Neural cell (in vitro differentiated cells): Measurements from ENCODE around the gene ADCY1. TPM values are rescaled to one million over a fixed set of nuclear protein-coding genes. Genes with fewer than 3 reads are reported as not detected.

Experiments
- H2AFZ ChIP-seq: fragments of 200-600, 300-800 bp; sonication (generic), shearing (Covaris generic); 2 replicates; pipeline ENCODE4 v1.6.0; 2014; ENCODE audit warnings: low read depth, mild to moderate bottlenecking, antibody characterized with exemption, low read length, moderate library complexity
- H3F3A ChIP-seq: fragments of 200-600 bp; shearing (Covaris generic); 2 replicates; pipeline ENCODE4 v1.6.1; 2016; ENCODE audit warnings: mild to moderate bottlenecking, moderate library complexity, mixed read lengths, antibody characterized with exemption, low read length; ENCODE audit not compliant: insufficient read depth, poor library complexity, severe bottlenecking
- H3K27ac ChIP-seq: fragments of 200-600, 300-800 bp; sonication (generic), shearing (Covaris generic); 2 replicates; pipeline ENCODE4 v1.5.1; 2014; ENCODE audit warnings: mild to moderate bottlenecking, low read length, moderate library complexity
- H3K27me3 ChIP-seq: fragments of 300-800, 200-600 bp; sonication (generic), shearing (Covaris generic); 2 replicates; pipeline ENCODE4 v1.6.0; 2014; ENCODE audit warnings: mild to moderate bottlenecking, low read depth, low read length, moderate library complexity; ENCODE audit not compliant: insufficient read depth
- H3K36me3 ChIP-seq: fragments of 300-800, 200-600 bp; sonication (generic), shearing (Covaris generic); 2 replicates; pipeline ENCODE4 v1.5.1; 2014; ENCODE audit warnings: mild to moderate bottlenecking, antibody characterized with exemption, low read length, moderate library complexity; ENCODE audit not compliant: insufficient read depth
- H3K4me2 ChIP-seq: fragments of 300-800, 200-600 bp; sonication (generic), shearing (Covaris generic); 2 replicates; pipeline ENCODE4 v1.6.0; 2014; ENCODE audit warnings: mild to moderate bottlenecking, low read length
- H3K4me3 ChIP-seq: fragments of 300-800, 200-600 bp; sonication (generic), shearing (Covaris generic); 2 replicates; pipeline ENCODE4 v1.5.1; 2014; ENCODE audit warnings: mild to moderate bottlenecking, low read length, moderate library complexity
- H3K79me2 ChIP-seq: fragments of 200-600 bp; shearing (Covaris generic); replicated peaks from 2 replicates; pipeline ENCODE4 v1.6.0; 2014; ENCODE audit warnings: mild to moderate bottlenecking, low read length, moderate library complexity; ENCODE audit not compliant: insufficient read depth
- H3K9ac ChIP-seq: fragments of 300-800, 200-600 bp; sonication (generic), shearing (Covaris generic); 2 replicates; pipeline ENCODE4 v1.6.1; 2016; ENCODE audit warnings: mild to moderate bottlenecking, low read length, mixed read lengths
- H3K9me2 ChIP-seq: fragments of 200-600 bp; shearing (Covaris generic); 2 replicates; pipeline ENCODE4 v1.6.1; 2016; ENCODE audit warnings: mild to moderate bottlenecking, low read length, mixed read lengths; ENCODE audit not compliant: insufficient read depth
- H3K9me3 ChIP-seq: fragments of 200-600, 300-800 bp; sonication (generic), shearing (Covaris generic); 2 replicates; pipeline ENCODE4 v1.6.1; 2016; ENCODE audit warnings: mild to moderate bottlenecking, mixed run types, low read length, moderate library complexity, mixed read lengths
- H4K20me1 ChIP-seq: fragments of 200-600 bp; shearing (Covaris generic); 2 replicates; pipeline ENCODE4 v1.6.1; 2016; ENCODE audit warnings: mild to moderate bottlenecking, mixed run types; ENCODE audit not compliant: insufficient read depth
- EP300 ChIP-seq: fragments of 450-650 bp; conservative IDR thresholded peaks from 2 replicates; pipeline ENCODE4 v1.6.1; 2014; ENCODE audit warnings: antibody characterized with exemption, mild to moderate bottlenecking, moderate library complexity; ENCODE audit not compliant: poor library complexity, severe bottlenecking
- EZH2 ChIP-seq: fragments of 200-600, 300-800 bp; shearing (Covaris generic), sonication (generic); IDR thresholded peaks from 2 replicates; pipeline ENCODE4 v1.6.1; 2014; ENCODE audit warnings: antibody characterized with exemption, low read length, borderline replicate concordance, mild to moderate bottlenecking; ENCODE audit not compliant: insufficient read depth, poor library complexity, severe bottlenecking
- MXI1 ChIP-seq: fragments of 450-650 bp; conservative IDR thresholded peaks from 2 replicates; pipeline ENCODE4 v1.6.1; 2014; ENCODE audit warnings: antibody characterized with exemption, mild to moderate bottlenecking; ENCODE audit not compliant: poor library complexity, severe bottlenecking
- POLR2AphosphoS5 ChIP-seq: IDR thresholded peaks from 2 replicates; pipeline ENCODE4 v1.6.1; 2012
- RAD21 ChIP-seq: fragments of 450-650 bp; conservative IDR thresholded peaks from 2 replicates; pipeline ENCODE4 v1.6.1; 2014; ENCODE audit warnings: antibody characterized with exemption, mild to moderate bottlenecking, moderate library complexity
- SMC3 ChIP-seq: fragments of 450-650 bp; conservative IDR thresholded peaks from 2 replicates; pipeline ENCODE4 v1.6.1; 2014; ENCODE audit warnings: antibody characterized with exemption, mild to moderate bottlenecking, moderate library complexity; ENCODE audit not compliant: poor library complexity
- TAF1 ChIP-seq: IDR thresholded peaks from 2 replicates; pipeline ENCODE4 v1.6.1; 2012; ENCODE audit warnings: low read depth
- polyA plus RNA-seq: library from polyadenylated mRNA; depleted of rRNA; stranded (reverse); fragments of >200 nt; gene quantifications from 2 replicates; pipeline ENCODE4 v1.2.3, GENCODE V29; 2014
- TF ChIP-seq, protein P1 (sequence below): fragments of 450-650 bp; IDR thresholded peaks from 2 replicates; pipeline ENCODE4 v1.5.1; 2014; ENCODE audit warnings: antibody characterized with exemption, mild to moderate bottlenecking, moderate library complexity; ENCODE audit not compliant: poor library complexity, severe bottlenecking
- TF ChIP-seq, protein P2 (sequence below): IDR thresholded peaks from 2 replicates; pipeline ENCODE4 v1.6.1; 2012; ENCODE audit warnings: borderline replicate concordance

The ADCY1 gene
- polyA plus RNA-seq, 1 donor from 2014 or later = 14.8 TPM

DNA sequence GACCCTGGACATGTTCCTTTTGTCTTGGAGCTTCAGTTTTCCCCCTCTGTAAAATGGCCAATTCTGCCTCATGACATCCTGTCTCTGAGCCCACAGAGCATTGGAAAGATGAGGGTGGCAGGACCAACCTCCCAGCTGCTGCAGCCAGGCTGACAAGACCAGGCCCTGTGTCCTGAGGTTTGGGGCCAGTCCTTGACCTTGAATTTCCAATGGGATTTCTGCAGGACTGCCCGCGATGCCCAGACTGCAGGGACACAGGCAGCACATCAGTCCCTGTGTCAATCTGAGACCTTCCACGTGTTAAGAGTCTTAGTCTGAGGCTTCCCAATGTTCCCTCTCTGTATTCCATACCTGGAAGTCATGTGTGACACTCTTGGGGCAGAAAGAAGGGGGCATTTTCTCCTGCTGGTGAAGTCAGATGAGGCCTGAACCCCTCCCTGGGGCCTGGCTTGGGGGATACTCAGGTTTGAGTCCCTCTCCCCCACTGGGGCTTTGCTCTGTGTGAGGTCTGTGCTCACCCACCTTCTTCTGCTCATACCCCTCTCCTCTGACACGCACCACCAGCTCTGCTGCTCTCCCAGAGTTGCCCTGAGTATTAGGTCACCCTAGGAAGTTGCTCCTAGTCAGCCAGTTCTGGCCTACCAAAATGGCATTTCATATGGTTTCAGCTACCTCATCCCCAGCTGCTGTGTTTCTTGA lies 79.2 kb downstream of the ADCY1 start:
- Histone ChIP-seq H3K27me3 (no peaks in the 10 kb centered on the region), H3K79me2 (no peaks in the 10 kb centered on the region), H3K4me2 (no peak overlapping the region), H3F3A (no peaks in the 10 kb centered on the region), H3K27ac (no peak overlapping the region), H2AFZ (no peak overlapping the region), H3K36me3 (peaks cover 5% of the 10 kb centered on the region), H3K9me3 (no peaks in the 10 kb centered on the region), H4K20me1 (no peaks in the 10 kb centered on the region), H3K9me2 (no peaks in the 10 kb centered on the region), H3K9ac (no peak overlapping the region), H3K4me3 (no peak overlapping the region)
- no peak for TF ChIP-seq SMC3
- TF ChIP-seq, protein P1, sequence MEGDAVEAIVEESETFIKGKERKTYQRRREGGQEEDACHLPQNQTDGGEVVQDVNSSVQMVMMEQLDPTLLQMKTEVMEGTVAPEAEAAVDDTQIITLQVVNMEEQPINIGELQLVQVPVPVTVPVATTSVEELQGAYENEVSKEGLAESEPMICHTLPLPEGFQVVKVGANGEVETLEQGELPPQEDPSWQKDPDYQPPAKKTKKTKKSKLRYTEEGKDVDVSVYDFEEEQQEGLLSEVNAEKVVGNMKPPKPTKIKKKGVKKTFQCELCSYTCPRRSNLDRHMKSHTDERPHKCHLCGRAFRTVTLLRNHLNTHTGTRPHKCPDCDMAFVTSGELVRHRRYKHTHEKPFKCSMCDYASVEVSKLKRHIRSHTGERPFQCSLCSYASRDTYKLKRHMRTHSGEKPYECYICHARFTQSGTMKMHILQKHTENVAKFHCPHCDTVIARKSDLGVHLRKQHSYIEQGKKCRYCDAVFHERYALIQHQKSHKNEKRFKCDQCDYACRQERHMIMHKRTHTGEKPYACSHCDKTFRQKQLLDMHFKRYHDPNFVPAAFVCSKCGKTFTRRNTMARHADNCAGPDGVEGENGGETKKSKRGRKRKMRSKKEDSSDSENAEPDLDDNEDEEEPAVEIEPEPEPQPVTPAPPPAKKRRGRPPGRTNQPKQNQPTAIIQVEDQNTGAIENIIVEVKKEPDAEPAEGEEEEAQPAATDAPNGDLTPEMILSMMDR = no peak

DNA sequence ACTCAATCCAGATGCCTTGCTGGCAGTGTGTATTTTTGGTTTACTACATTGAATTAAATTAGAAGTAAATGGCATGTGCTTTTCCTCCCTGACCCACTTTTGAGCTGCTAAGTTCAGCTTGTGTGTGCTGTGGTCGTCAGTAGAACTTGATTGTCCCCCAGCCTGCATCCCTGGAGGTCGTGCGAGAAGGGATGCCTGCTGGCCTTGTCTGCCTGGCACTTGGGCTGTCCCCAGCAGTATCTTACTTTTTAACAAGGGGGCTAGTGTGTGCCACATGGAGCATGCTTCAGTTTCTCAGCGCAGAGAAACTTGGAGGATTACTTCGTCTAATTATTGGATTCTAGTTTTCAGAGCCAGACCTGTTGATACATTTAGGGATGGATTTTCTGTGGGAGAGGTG lies 80.2 kb downstream of the ADCY1 start:
- no peak overlapping the region for H3K9ac ChIP-seq
- H3K4me3 ChIP-seq = no peak overlapping the region
- no peaks in the 10 kb centered on the region for H3F3A ChIP-seq
- no peak overlapping the region for H3K4me2 ChIP-seq
- no peaks in the 10 kb centered on the region for H3K79me2 ChIP-seq
- H3K27me3 ChIP-seq = no peaks in the 10 kb centered on the region
- H3K9me3 ChIP-seq = no peaks in the 10 kb centered on the region
- no peak overlapping the region for H2AFZ ChIP-seq
- TF ChIP-seq TAF1 (no peak), MXI1 (no peak), RAD21 (no peak), SMC3 (no peak), POLR2AphosphoS5 (no peak), EP300 (no peak), EZH2 (no peak)
- TF ChIP-seq, protein P2, sequence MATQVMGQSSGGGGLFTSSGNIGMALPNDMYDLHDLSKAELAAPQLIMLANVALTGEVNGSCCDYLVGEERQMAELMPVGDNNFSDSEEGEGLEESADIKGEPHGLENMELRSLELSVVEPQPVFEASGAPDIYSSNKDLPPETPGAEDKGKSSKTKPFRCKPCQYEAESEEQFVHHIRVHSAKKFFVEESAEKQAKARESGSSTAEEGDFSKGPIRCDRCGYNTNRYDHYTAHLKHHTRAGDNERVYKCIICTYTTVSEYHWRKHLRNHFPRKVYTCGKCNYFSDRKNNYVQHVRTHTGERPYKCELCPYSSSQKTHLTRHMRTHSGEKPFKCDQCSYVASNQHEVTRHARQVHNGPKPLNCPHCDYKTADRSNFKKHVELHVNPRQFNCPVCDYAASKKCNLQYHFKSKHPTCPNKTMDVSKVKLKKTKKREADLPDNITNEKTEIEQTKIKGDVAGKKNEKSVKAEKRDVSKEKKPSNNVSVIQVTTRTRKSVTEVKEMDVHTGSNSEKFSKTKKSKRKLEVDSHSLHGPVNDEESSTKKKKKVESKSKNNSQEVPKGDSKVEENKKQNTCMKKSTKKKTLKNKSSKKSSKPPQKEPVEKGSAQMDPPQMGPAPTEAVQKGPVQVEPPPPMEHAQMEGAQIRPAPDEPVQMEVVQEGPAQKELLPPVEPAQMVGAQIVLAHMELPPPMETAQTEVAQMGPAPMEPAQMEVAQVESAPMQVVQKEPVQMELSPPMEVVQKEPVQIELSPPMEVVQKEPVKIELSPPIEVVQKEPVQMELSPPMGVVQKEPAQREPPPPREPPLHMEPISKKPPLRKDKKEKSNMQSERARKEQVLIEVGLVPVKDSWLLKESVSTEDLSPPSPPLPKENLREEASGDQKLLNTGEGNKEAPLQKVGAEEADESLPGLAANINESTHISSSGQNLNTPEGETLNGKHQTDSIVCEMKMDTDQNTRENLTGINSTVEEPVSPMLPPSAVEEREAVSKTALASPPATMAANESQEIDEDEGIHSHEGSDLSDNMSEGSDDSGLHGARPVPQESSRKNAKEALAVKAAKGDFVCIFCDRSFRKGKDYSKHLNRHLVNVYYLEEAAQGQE = no peak
- TF ChIP-seq, protein P1 = no peak
- peaks cover 5% of the 10 kb centered on the region for H3K36me3 ChIP-seq
- no peaks in the 10 kb centered on the region for H4K20me1 ChIP-seq
- H3K9me2 ChIP-seq = no peaks in the 10 kb centered on the region
- H3K27ac ChIP-seq = no peak overlapping the region
